Endothelial cell of umbilical vein (primary cell): ENCODE data around the gene SOHLH2. TPM values are rescaled to one million over a fixed set of nuclear protein-coding genes. Genes with fewer than 3 reads are reported as not detected.

Experiments
- BruUV-seq: library from RNA; stranded (reverse); fragments of 400-500 nt; replicated peaks from 2 replicates; lab custom pipeline; 2021; lab: Mats Ljungman, UMichigan
- CTCF ChIA-PET: fragments of 300-600, 350-600 bp; sonication (Branson Sonifier 250); formaldehyde crosslinking; loops from one replicate; lab custom pipeline; 2021; ENCODE audit warnings: antibody characterized with exemption, inconsistent platforms; lab: Charles Lee
- POLR2A ChIA-PET: fragments of 300-600, 350-600 bp; sonication (Branson Sonifier 250); formaldehyde crosslinking; loops from one replicate; lab custom pipeline; 2021; ENCODE audit warnings: antibody characterized with exemption, inconsistent platforms; lab: Charles Lee
- DNase-seq: peaks from one replicate; pipeline ENCODE4 v3.0.0-alpha.2; 2011; ENCODE audit warnings: low read depth, low spot score
- FAIRE-seq: peaks from 2 replicates; lab custom pipeline; 2011; peaks lifted over from hg19 to GRCh38; lab: Jason Lieb, UNC
- H2AFZ ChIP-seq: 2 replicates; pipeline ENCODE4 v1.6.0; 2012; ENCODE audit warnings: low read depth, low read length, control low read depth, inconsistent platforms
- H3K27ac ChIP-seq: 2 replicates; pipeline ENCODE4 v1.5.1; 2011; ENCODE audit warnings: low read depth, mild to moderate bottlenecking, control low read depth, low read length, moderate library complexity; ENCODE audit not compliant: insufficient read depth
- H3K27me3 ChIP-seq, 2 experiments: 2 replicates each; pipeline versions ENCODE4 v1.6.0 to v1.6.1; 2011; ENCODE audit warnings: low read length in 2 of 2, mixed read lengths in 1 of 2; ENCODE audit not compliant: control insufficient read depth in 2 of 2, insufficient read depth in 2 of 2
- H3K36me3 ChIP-seq, 2 experiments: 2 replicates in 1 of 2; 3 replicates in 1 of 2; pipeline ENCODE4 v1.5.1; 2011; ENCODE audit warnings: low read length in 2 of 2, mild to moderate bottlenecking in 1 of 2, moderate library complexity in 1 of 2; ENCODE audit not compliant: control insufficient read depth in 2 of 2, insufficient read depth in 2 of 2; ENCODE audit errors: extremely low read depth in 1 of 2
- H3K4me1 ChIP-seq: 3 replicates; pipeline ENCODE4 v1.5.1; 2011; ENCODE audit warnings: mild to moderate bottlenecking, low read length; ENCODE audit not compliant: control insufficient read depth, insufficient read depth; ENCODE audit errors: extremely low read depth
- H3K4me2 ChIP-seq: 2 replicates; pipeline ENCODE4 v1.6.1; 2011; ENCODE audit warnings: low read length, control low read depth, mixed read lengths; ENCODE audit not compliant: insufficient read depth
- H3K4me3 ChIP-seq, 3 experiments: fragments of 200-600 bp in 1 of 3; sonication (generic), shearing (Covaris generic) in 1 of 3; replicated peaks in 1 of 3; 2 replicates each; pipeline ENCODE4 v1.5.1; 2011 to 2016; ENCODE audit warnings: control low read depth in 3 of 3, low read length in 3 of 3, mild to moderate bottlenecking in 2 of 3, inconsistent platforms in 1 of 3, low read depth in 1 of 3, moderate library complexity in 1 of 3; ENCODE audit not compliant: insufficient read depth in 1 of 3
- H3K79me2 ChIP-seq: 2 replicates; pipeline ENCODE4 v1.6.0; 2012; ENCODE audit warnings: low read length, inconsistent platforms; ENCODE audit not compliant: control insufficient read depth, insufficient read depth
- H3K9ac ChIP-seq: replicated peaks from 2 replicates; pipeline ENCODE3; 2011; ENCODE audit warnings: low read length, control low read depth; ENCODE audit not compliant: insufficient read depth; ENCODE audit errors: extremely low read depth
- H3K9me1 ChIP-seq: replicated peaks from 3 replicates; pipeline ENCODE4 v1.6.0; 2011; ENCODE audit warnings: mild to moderate bottlenecking, low read length; ENCODE audit not compliant: control insufficient read depth, insufficient read depth; ENCODE audit errors: extremely low read depth
- H3K9me3 ChIP-seq: replicated peaks from 2 replicates; pipeline ENCODE4 v1.5.1; 2012; ENCODE audit warnings: low read length, inconsistent platforms; ENCODE audit not compliant: control insufficient read depth, insufficient read depth
- H4K20me1 ChIP-seq: replicated peaks from 2 replicates; pipeline ENCODE3; 2011; ENCODE audit warnings: mild to moderate bottlenecking, low read length; ENCODE audit not compliant: control insufficient read depth, insufficient read depth; ENCODE audit errors: extremely low read depth
- CTCF ChIP-seq, 2 donors: IDR thresholded peaks; 1 replicate in 1 of 2; 2 replicates in 1 of 2; pipeline ENCODE4 v1.5.1; 2011; ENCODE audit warnings: low read length in 2 of 2, mild to moderate bottlenecking in 2 of 2, moderate library complexity in 2 of 2, control low read depth in 1 of 2, inconsistent platforms in 1 of 2, low read depth in 1 of 2; ENCODE audit not compliant: insufficient read depth in 1 of 2; ENCODE audit errors: extremely low read depth in 1 of 2
- EZH2 ChIP-seq: IDR thresholded peaks from 2 replicates; pipeline ENCODE4 v1.6.1; 2012; ENCODE audit warnings: borderline replicate concordance, low read depth, mild to moderate bottlenecking, moderate library complexity, low read length, inconsistent platforms; ENCODE audit not compliant: severe bottlenecking
- FOS ChIP-seq: IDR thresholded peaks from 2 replicates; pipeline ENCODE4 v1.6.1; 2011; ENCODE audit warnings: mild to moderate bottlenecking, low read length, moderate library complexity, borderline replicate concordance; ENCODE audit not compliant: insufficient read depth
- GATA2 ChIP-seq: IDR thresholded peaks from 2 replicates; pipeline ENCODE4 v1.7.0; 2011; ENCODE audit warnings: low read depth, mild to moderate bottlenecking, moderate library complexity, mixed read lengths, low read length; ENCODE audit not compliant: insufficient read length, insufficient read depth
- JUN ChIP-seq: IDR thresholded peaks from 2 replicates; pipeline ENCODE4 v1.6.1; 2011; ENCODE audit warnings: borderline replicate concordance, low read depth; ENCODE audit not compliant: insufficient read length, insufficient read depth
- MAX ChIP-seq: IDR thresholded peaks from 2 replicates; pipeline ENCODE4 v1.6.1; 2011; ENCODE audit not compliant: insufficient read depth, insufficient read length
- MYC ChIP-seq: IDR thresholded peaks from one replicate; pipeline ENCODE4 v1.6.1; 2011; ENCODE audit warnings: mild to moderate bottlenecking, low read depth, low read length
- POLR2AphosphoS5 ChIP-seq: IDR thresholded peaks from 2 replicates; pipeline ENCODE4 v1.6.1; 2012; ENCODE audit warnings: low read depth, mild to moderate bottlenecking, control low read depth, low read length, moderate library complexity; ENCODE audit not compliant: insufficient read depth
- dilution Hi-C: fragments of 300-500 bp; cut with MboI; formaldehyde crosslinking; loops from one replicate; pipeline ENCODE4 v1.15.0; 2019; ENCODE audit warnings: low sequenced_read_pairs; ENCODE audit not compliant: extremely low pct_ligation_motif_present
- intact Hi-C: fragments of 100-400 bp; cut with micrococcal nuclease; formaldehyde crosslinking; loops from one replicate; pipeline ENCODE4 v1.10.0; 2022
- polyA plus RNA-seq, 4 experiments: library from polyadenylated mRNA; depleted of rRNA in 3 of 4; stranded (reverse) in 3 of 4; unstranded in 1 of 4; fragments of >200 nt; gene quantifications; 2 replicates each; pipeline versions ENCODE4 v1.2.1 to v1.2.3, GENCODE V29; 2011 to 2012; ENCODE audit warnings: missing spikeins in 1 of 4
- total RNA-seq: library from RNA; stranded (reverse); gene quantifications from 2 replicates; pipeline ENCODE4 v1.2.3, GENCODE V29; 2021

The SOHLH2 gene
- total and polyA plus RNA-seq, 2 donors (not counting 3 experiments of a cell fraction or from before 2014, with no cell fraction given) = 0.11 to 0.55 TPM

- BruUV-seq = no TSS peak
- H2AFZ ChIP-seq = no peak overlapping the region
- H3K79me2 ChIP-seq = no peaks in the 10 kb centered on the region
- ChIA-PET CTCF (no interaction called here), POLR2A (no interaction called here)
- no peaks in the 10 kb centered on the region for H3K9me3 ChIP-seq
- no peak overlapping the region for H3K9ac ChIP-seq
- H3K4me2 ChIP-seq = no peak overlapping the region
- intact Hi-C loops = no loop called here
- H3K27me3 ChIP-seq = no peaks in the 10 kb centered on the region
- dilution Hi-C loops = no loop called here
- no peaks in the 10 kb centered on the region for H3K4me1 ChIP-seq
- H3K4me3 ChIP-seq = no peak overlapping the region
- H3K27ac ChIP-seq = no peak overlapping the region
- no peaks in the 10 kb centered on the region for H3K36me3 ChIP-seq
- H3K9me1 ChIP-seq = no peaks in the 10 kb centered on the region
- DNase-seq = no peak
- TF ChIP-seq CTCF (IDR thresholded peaks at IDR 0.05; ENCODE audit: extremely low read depth in 1 of 2, insufficient read depth in 1 of 2, low read depth in 1 of 2, low read length in 2 of 2) = no peak
- TF ChIP-seq MAX = no peak
- no peak for TF ChIP-seq EZH2
- no peak for TF ChIP-seq FOS
- no peak for TF ChIP-seq GATA2
- TF ChIP-seq MYC = no peak
- TF ChIP-seq JUN = no peak
- TF ChIP-seq POLR2AphosphoS5 = no peak
- H4K20me1 ChIP-seq = no peaks in the 10 kb centered on the region
- FAIRE-seq = no peak
These were observed 3.6 kb downstream of the SOHLH2 start for GRCh38 chr13:36210738-36211137.
